Activated T-helper 1 cell treated with anti-CD3 and anti-CD28 coated beads, Interleukin-12 subunit alpha, Interleukin-12 subunit beta, Interleukin-2, Interleukin-4 antibody, amounts not matched to agents 30 ng/mL and 10 ng/mL and 1 ng/mL, durations not matched to agents 14 hours and 24 hours and 36 hours (primary cell): ENCODE data around the gene IGFBP6. TPM values are rescaled to one million over a fixed set of nuclear protein-coding genes. Genes with fewer than 3 reads are reported as not detected.

Experiments used
- DNase-seq: peaks from one replicate; pipeline ENCODE4 v3.0.0; 2021; ENCODE audit warnings: low spot score
- H3K27ac Mint-ChIP-seq: one replicate; pipeline ENCODE4 v1.8.0; 2021; ENCODE audit warnings: mild to moderate bottlenecking, mixed read lengths
- H3K27me3 Mint-ChIP-seq: one replicate; pipeline ENCODE4 v1.8.0; 2022; ENCODE audit warnings: mild to moderate bottlenecking, moderate library complexity, mixed read lengths; ENCODE audit not compliant: insufficient read depth
- H3K36me3 Mint-ChIP-seq: one replicate; pipeline ENCODE4 v1.8.0; 2021; ENCODE audit warnings: low read depth, mixed read lengths
- H3K4me1 Mint-ChIP-seq: one replicate; pipeline ENCODE4 v1.8.0; 2021; ENCODE audit warnings: low read depth, mixed read lengths
- H3K4me3 Mint-ChIP-seq: one replicate; pipeline ENCODE4 v1.8.0; 2021; ENCODE audit warnings: mild to moderate bottlenecking, moderate library complexity, mixed read lengths
- H3K9me3 Mint-ChIP-seq: one replicate; pipeline ENCODE4 v1.8.0; 2021; ENCODE audit warnings: mixed read lengths
- intact Hi-C: fragments of 100-400 bp; cut with micrococcal nuclease; formaldehyde crosslinking; loops from one replicate; pipeline ENCODE4 v1.15.1; 2024
- total RNA-seq: library from RNA; stranded (reverse); gene quantifications from 2 replicates; pipeline ENCODE4 v1.2.3, GENCODE V29; 2022

The IGFBP6 gene, protein sequence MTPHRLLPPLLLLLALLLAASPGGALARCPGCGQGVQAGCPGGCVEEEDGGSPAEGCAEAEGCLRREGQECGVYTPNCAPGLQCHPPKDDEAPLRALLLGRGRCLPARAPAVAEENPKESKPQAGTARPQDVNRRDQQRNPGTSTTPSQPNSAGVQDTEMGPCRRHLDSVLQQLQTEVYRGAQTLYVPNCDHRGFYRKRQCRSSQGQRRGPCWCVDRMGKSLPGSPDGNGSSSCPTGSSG
- 0.81 TPM in 1 of 2 replicates, not detected in the other for total RNA-seq

DNA sequence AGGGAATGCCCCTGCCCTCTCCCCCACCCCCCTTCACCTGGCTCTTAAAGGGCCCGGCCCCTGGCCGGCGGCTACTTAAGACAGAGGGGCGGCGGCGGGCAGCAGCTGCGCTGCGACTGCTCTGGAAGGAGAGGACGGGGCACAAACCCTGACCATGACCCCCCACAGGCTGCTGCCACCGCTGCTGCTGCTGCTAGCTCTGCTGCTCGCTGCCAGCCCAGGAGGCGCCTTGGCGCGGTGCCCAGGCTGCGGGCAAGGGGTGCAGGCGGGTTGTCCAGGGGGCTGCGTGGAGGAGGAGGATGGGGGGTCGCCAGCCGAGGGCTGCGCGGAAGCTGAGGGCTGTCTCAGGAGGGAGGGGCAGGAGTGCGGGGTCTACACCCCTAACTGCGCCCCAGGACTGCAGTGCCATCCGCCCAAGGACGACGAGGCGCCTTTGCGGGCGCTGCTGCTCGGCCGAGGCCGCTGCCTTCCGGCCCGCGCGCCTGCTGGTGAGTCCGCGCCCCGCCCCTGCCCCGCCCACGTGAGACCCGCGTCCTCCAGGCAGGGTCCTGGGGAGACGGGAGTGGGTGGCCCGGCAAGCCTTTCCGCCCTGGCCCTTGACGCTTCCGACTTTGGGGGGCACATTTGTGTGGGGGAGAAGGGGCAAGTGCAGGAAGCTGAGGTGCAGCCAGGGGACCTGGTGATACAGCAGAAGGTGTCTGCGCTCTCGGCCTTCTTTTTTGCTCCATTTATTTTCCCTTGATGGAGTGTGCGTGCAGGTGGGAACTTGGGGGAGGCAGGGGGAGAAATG, at the start of gene IGFBP6:
Gene IGFBP6 (plus strand): TSS at position 104 of the 790 bp plus-strand sequence. CDS start 51 bp downstream, at position 155.
- Mint-ChIP-seq H3K9me3 (no peaks in the 10 kb centered on the region), H3K27ac (peak within 1 kb of the TSS; percentile 64), H3K27me3 (peaks cover 35% of the 10 kb centered on the region), H3K4me3 (peak within 1 kb of the TSS; percentile 71), H3K36me3 (peaks cover 1% of the 10 kb centered on the region), H3K4me1 (peaks cover 28% of the 10 kb centered on the region)
- DNase-seq: peak; percentile 40
- intact Hi-C loops: no loop called here

DNA sequence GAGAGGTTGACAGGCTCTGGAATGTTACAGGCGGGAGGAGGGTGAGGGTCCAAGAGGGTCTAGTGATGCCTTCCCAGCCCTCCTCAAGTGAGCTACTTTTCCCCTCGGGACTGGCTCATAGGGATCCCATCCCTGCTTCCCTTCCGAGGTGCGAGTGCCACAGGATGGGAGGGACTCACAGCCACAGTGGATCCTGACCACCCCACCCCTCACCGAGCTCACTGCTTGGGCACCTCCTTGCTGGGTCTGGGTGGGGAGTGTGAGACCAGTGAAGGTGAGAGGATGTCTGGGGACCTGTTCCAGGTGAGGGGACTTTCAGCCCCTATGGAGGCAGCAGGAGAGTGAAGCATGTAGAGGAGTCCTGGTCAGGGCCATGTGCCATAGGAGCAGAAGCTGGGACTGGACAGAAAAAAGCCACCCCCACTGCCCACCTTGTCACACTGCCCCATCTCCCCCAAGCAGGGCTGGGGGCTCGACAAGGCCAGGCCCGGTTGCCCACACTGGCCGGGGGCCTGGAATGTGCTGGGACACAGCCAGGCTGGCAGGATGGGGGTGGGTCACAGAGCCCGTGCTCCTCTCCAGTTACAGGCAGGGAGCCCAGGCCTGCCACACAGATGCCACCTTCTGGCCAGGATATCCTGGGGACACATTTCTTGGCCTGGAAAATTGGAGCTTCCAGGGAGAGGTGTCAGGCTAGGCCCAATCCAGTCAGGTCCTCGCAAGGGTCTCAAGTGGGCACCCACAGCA, 49.3 kb upstream of the IGFBP6 start:
- Mint-ChIP-seq H3K36me3 (peaks cover 3% of the 10 kb centered on the region), H3K27ac (peak overlapping the region; percentile 48), H3K27me3 (peaks cover 9% of the 10 kb centered on the region), H3K4me3 (peak overlapping the region; percentile 47), H3K4me1 (peaks cover 34% of the 10 kb centered on the region), H3K9me3 (no peaks in the 10 kb centered on the region)
- intact Hi-C loops: loop anchor here (10.0 kb wide), 1 partner anchor 407 kb away; the partner anchor contains the start of gene PCBP2
- DNase-seq: no peak

DNA sequence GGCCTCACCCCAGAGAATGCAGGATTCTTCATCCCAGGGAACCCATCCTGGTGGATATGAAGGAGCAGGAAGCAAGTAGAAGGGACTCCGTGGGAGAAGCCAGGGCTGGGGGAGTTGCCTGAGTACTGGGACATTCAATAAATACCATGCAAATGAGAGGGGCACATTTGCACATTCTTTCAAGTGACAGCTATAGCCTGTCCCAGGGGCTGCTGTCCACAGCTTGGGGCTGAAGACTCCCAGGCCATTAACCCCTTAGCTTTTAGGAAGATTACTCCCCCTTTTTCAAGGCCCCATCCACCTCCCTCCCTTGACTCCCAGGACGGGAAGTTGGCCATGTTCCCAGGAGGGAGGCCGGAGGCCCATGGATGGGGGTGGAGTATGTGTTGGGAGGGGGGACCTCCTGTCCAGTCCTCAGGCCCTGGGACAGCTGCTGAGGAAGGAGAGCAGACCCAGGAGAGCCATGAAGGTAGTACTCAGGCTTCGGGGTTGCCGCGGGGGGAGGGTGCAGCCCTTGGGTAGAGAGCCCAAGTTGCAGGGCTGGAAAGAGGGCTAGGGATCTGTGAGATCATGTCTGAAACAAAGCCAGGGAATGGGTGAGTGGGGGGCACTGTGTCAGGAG, 48.6 kb upstream of the IGFBP6 start:
- Mint-ChIP-seq H3K4me3 (no peak overlapping the region), H3K27ac (peak overlapping the region; percentile 48), H3K27me3 (peaks cover 9% of the 10 kb centered on the region), H3K9me3 (no peaks in the 10 kb centered on the region), H3K4me1 (peaks cover 39% of the 10 kb centered on the region), H3K36me3 (peaks cover 3% of the 10 kb centered on the region)
- intact Hi-C loops: loop anchor here (10.0 kb wide), 1 partner anchor 406 kb away; the partner anchor contains the start of gene PCBP2
- DNase-seq: no peak

DNA sequence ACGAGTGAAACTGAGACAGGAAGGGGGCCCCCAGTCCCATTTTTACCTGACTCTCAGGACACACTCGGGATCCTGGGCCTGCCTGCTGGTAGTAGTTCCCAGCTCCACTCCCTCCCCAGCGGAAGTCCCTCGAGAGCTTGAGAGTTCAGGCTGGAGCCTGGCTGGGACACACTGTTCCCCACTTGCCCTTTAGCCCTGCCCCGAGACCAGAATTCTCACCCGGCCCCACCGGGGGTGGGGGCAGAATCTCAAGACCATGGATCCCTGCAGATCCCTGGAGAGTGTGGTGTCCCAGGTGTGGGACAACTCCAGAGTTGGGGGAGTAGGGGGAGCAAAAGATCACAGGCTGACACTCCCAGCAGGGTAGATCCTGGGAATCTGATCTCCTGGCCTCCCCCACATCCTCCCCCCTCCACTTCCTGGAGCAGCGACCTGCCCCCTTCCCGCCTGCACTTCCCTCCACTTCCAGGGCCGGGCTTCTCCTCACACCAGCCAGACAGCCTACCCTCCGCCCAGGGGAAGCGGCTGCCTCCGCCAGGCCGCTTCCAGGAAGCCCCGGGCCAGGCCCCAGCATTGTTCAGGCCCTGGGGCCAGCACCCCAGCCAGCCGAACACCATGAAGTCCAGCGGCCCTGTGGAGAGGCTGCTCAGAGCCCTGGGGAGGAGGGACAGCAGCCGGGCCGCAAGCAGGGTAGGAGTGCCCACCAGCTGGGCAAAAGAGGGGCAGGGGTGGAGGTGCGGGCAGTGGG, 47.7 kb upstream of the IGFBP6 start, which contains the start of gene TNS2:
Gene TNS2 (plus strand): TSS at position 495 of the 748 bp plus-strand sequence. CDS start 121 bp downstream, at position 616.
- no peak for DNase-seq
- no peak within 1 kb of the TSS for H3K4me3 Mint-ChIP-seq
- no peaks in the 10 kb centered on the region for H3K9me3 Mint-ChIP-seq
- H3K27me3 Mint-ChIP-seq: peaks cover 9% of the 10 kb centered on the region
- H3K4me1 Mint-ChIP-seq: peaks cover 44% of the 10 kb centered on the region
- H3K27ac Mint-ChIP-seq: peak within 1 kb of the TSS; percentile 5
- intact Hi-C loops: loop anchor here (5.0 to 10.0 kb wide), 2 partner anchors 168 to 405 kb away; partner anchors contain the start of gene PCBP2
- peaks cover 2% of the 10 kb centered on the region for H3K36me3 Mint-ChIP-seq

DNA sequence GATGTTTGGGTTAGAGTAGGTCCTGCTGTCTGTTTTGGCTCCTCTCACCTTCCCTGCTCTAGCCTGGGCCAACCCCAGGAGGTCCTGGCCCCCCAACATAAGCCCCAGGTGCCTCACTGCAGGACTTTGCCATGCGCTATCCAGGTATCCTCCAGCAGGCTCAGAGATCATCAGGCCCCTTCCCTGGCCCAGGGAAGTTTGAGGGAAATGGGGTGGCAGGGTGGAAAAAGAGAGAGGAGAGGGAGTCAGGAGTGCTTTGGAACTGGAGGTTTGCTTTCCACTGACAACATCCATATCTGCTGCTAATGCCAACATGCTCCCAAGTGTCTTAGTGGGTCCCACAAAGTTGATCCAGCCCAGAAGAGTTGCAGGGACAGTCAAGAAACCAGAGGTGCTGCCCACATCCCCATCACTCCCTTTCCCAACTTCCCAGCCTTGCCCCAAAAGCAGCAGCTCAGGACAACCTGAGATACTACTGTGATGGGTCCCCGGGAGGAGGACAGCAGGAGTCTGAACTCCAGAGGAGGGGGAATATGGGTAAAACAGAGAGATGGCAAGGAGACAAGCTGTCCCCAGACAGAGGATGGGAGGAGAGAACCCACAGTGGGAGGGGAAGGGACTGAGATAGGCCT, 46.9 kb upstream of the IGFBP6 start:
- Mint-ChIP-seq H3K9me3 (no peaks in the 10 kb centered on the region), H3K36me3 (no peaks in the 10 kb centered on the region), H3K27me3 (peaks cover 4% of the 10 kb centered on the region), H3K4me3 (no peak overlapping the region), H3K27ac (peak overlapping the region; percentile 5), H3K4me1 (peaks cover 40% of the 10 kb centered on the region)
- intact Hi-C loops: loop anchor here (5.0 kb wide), 1 partner anchor 167 kb away; no protein-coding TSS in a partner anchor
- DNase-seq: no peak

DNA sequence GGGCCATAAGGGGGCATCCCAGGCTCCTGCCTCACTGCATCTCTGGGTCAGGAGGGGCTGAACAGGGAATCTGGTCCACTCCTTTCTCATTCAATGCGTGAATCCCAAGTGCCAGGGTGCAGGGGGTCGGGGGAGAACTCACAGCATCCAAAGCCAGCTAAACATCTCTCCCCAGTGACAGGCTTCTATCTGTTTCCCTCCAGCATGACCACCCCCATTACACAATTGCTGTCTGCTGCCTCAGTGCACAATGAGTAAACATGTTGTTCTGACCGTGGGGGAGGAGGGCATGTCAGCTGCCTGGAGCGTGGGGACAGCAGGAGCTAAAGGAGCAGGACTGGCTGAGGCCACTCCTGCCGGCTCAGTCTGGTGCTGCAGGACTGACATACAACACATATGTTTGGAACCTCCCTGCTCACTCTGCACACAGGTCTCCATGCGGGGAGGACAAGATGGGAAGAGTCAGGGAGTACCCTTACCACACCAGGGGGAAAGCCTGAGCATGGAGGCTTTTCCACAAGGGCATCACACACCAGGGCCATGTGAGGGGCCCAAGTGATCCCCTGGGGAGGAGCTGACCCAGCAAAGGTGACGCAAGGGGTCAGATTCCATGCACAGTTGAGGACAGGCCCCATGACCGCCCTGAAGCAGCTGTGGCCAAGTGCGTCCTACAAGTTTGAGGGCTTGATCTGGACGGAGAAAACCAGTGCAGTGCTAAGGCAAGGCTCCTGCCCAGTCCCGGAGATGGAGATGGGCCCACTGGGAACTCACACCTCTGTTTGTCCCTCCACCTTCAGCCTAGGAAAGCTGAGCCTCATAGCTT, 46.2 kb upstream of the IGFBP6 start:
- Mint-ChIP-seq H3K36me3 (no peaks in the 10 kb centered on the region), H3K27me3 (peaks cover 2% of the 10 kb centered on the region), H3K9me3 (no peaks in the 10 kb centered on the region), H3K27ac (no peak overlapping the region), H3K4me1 (peaks cover 32% of the 10 kb centered on the region), H3K4me3 (peak overlapping the region; percentile 37)
- no peak for DNase-seq
- intact Hi-C loops: loop anchor here (5.0 kb wide), 1 partner anchor 166 kb away; no protein-coding TSS in a partner anchor

DNA sequence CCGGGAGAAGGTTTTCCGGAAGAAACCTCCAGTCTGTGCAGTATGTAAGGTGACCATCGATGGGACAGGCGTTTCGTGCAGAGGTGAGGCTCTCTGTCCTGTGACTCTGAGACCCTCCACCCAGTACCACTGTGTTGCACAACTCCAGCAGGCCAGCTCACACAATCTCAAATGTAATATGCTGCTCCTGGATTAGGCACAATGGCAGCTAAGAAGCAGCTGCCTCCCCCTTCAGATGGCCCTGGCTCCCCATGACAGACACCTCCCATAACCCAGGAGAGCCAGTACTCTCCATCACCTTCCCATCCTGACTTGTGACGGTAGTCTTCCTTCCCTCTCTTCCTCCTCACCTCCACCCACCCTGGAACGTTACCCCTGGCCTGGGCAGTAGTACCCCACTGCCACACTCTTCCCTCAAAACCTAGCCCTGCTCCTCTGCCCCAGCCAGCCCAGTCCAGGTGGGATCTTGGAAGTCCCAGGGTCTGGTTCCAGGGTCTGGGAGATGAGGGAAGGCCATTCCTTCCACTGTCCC, 45.5 kb upstream of the IGFBP6 start:
- Mint-ChIP-seq H3K9me3 (no peaks in the 10 kb centered on the region), H3K4me3 (no peak overlapping the region), H3K4me1 (peaks cover 25% of the 10 kb centered on the region), H3K27ac (no peak overlapping the region), H3K27me3 (no peaks in the 10 kb centered on the region), H3K36me3 (no peaks in the 10 kb centered on the region)
- intact Hi-C loops: loop anchor here (5.0 kb wide), 1 partner anchor 165 kb away; no protein-coding TSS in a partner anchor
- no peak for DNase-seq

DNA sequence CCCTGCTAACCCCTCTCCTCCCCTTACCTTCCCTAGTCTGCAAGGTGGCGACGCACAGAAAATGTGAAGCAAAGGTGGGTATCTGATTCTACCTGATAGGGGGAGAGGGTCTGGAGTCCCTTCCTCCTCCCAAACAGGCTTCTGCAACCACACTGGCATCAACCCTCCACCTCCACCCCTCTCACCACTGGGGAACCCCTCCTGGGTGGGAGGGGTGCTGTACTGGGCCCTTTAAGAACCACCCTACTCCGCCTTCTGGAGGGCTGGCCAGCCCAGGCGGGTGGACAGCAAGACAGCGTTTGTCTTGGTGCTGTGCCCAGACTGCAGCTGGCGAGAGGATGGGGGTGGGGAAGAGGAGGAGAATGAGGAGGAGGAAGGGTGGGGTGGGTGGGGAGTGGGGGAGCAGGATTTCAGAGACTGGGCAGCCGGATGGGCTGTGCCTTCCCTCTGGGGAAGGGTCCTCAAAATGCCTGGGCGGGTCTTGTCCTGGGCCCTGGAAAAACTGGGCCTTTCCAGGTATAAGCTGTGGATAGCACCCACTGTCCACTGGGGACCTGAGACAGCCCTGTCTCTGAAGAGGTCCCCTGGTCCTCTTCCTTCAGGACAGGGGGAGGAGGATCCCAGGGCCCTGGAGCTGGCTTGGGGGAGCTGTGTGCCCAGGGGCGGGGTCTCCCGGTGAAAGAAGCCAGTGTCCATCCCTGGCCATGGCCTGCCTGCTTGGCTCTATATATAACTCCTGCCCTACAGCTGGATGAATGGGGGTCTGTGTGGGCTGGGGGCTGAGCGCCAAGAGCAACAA, 44.8 kb upstream of the IGFBP6 start:
- H3K4me3 Mint-ChIP-seq: no peak overlapping the region
- no peaks in the 10 kb centered on the region for H3K27me3 Mint-ChIP-seq
- H3K9me3 Mint-ChIP-seq: no peaks in the 10 kb centered on the region
- intact Hi-C loops: loop anchor here (5.0 kb wide), 1 partner anchor 165 kb away; no protein-coding TSS in a partner anchor
- no peak overlapping the region for H3K27ac Mint-ChIP-seq
- H3K4me1 Mint-ChIP-seq: peaks cover 25% of the 10 kb centered on the region
- no peak for DNase-seq
- H3K36me3 Mint-ChIP-seq: no peaks in the 10 kb centered on the region

DNA sequence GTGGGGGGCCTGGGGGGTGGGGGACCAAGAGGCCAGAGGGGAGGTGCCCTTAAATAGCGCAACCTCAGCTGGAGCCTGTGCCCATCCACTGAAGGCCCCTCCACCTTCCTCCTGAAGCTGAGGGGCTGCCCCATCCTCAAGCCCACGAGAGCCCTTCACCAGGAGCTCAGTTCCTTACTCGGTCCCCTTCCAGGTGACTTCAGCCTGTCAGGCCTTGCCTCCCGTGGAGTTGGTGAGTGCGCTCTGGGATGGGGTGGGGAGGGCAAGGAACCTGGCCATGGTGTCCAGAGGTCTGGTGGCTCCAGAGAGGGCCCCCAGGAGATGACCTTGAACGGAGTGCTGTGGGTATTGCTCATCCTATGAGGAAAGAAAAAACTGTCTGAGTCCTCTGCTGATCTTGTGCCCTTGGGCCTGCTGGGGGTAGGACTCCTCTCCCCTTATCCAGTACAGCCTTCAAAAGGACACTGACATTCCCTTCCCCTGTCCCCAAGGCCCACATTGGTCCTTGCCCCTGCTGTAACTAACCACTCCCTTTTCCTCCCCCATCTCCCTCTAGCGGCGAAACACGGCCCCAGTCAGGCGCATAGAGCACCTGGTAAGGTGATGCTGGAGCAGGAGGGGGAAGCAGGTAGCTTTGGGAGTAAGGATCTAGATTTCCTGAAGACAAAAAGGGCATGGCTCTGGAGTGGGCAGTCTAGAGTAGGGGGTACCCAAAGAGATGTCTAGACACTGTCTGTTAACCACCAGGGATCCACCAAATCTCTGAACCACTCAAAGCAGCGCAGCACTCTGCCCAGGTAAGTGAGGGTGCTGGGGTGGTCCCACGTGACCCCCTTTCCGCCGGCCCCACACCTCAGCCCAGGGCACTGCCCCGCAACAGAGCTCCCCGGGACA, 44.0 kb upstream of the IGFBP6 start:
- Mint-ChIP-seq H3K36me3 (no peaks in the 10 kb centered on the region), H3K4me1 (peaks cover 25% of the 10 kb centered on the region), H3K4me3 (peak overlapping the region; percentile 93), H3K27me3 (no peaks in the 10 kb centered on the region), H3K27ac (peak overlapping the region; percentile 93), H3K9me3 (no peaks in the 10 kb centered on the region)
- DNase-seq: peak; percentile 26
- intact Hi-C loops: loop anchor here (1.0 to 5.0 kb wide), 5 partner anchors 7 to 164 kb away; partner anchors contain the start of genes EIF4B and SPRYD3
